Glomerular visceral epithelial cell (primary cell): ENCODE results near the gene AKT2.

ENCODE experiments used
- DNase-seq: peaks from one replicate; pipeline ENCODE4 v3.0.0-alpha.2; 2016; ENCODE audit errors: extremely low spot score

The AKT2 gene

GRCh38 chr19:40300668-40301067 is 15.5 kb upstream of the AKT2 start:
- DNase-seq = no peak

- DNase-seq = no peak
These were observed 12.9 kb upstream of the AKT2 start for GRCh38 chr19:40298026-40298425.

- no peak for DNase-seq
These were observed 9.4 kb upstream of the AKT2 start for GRCh38 chr19:40294560-40294959.

GRCh38 chr19:40286971-40287421 is 1.9 kb upstream of the AKT2 start:
- no peak for DNase-seq

- DNase-seq = no peak
These were observed 1.3 kb upstream of the AKT2 start for GRCh38 chr19:40286235-40286970.

- peak; percentile 100 for DNase-seq
These were observed 449 bp upstream of the AKT2 start for GRCh38 chr19:40285353-40286234.

GRCh38 chr19:40284251-40284500 is 969 bp downstream of the AKT2 start:
- DNase-seq = no peak

- no peak for DNase-seq
These were observed 1.5 kb downstream of the AKT2 start for GRCh38 chr19:40283414-40284250.

GRCh38 chr19:40282920-40283319 is 2.2 kb downstream of the AKT2 start:
- no peak for DNase-seq

- DNase-seq = no peak
These were observed 3.0 kb downstream of the AKT2 start for GRCh38 chr19:40282209-40282580.

- DNase-seq = no peak
These were observed 3.5 kb downstream of the AKT2 start for GRCh38 chr19:40281381-40282208.

GRCh38 chr19:40280608-40281221 is 4.4 kb downstream of the AKT2 start:
- DNase-seq = no peak

- no peak for DNase-seq
These were observed 5.2 kb downstream of the AKT2 start for GRCh38 chr19:40279761-40280607.

- DNase-seq = no peak
These were observed 6.0 kb downstream of the AKT2 start for GRCh38 chr19:40279120-40279551.

GRCh38 chr19:40278361-40279035 is 6.6 kb downstream of the AKT2 start:
- no peak for DNase-seq

- DNase-seq = no peak
These were observed 7.6 kb downstream of the AKT2 start for GRCh38 chr19:40277356-40278059.

- DNase-seq = no peak
These were observed 10.3 kb downstream of the AKT2 start for GRCh38 chr19:40274585-40275544.
